H1 (cell line): ENCODE data around the gene TRDMT1.
A peak's percentile ranks its signal among the peaks of the same experiment; 100 is the strongest.

Experiments used
- BRCA1 ChIP-seq: IDR thresholded peaks from 2 replicates; pipeline ENCODE4 v1.6.1; 2012; ENCODE audit warnings: low read depth, low read length, improper control_type of control experiment
- CTCF ChIP-seq, 3 experiments: IDR thresholded peaks; 1 replicate in 2 of 3; 2 replicates in 1 of 3; pipeline versions ENCODE4 v1.5.1 to v1.6.1; 2011; ENCODE audit warnings: low read length in 3 of 3, mild to moderate bottlenecking in 3 of 3, inconsistent platforms in 2 of 3, low read depth in 1 of 3, moderate library complexity in 1 of 3; ENCODE audit not compliant: insufficient read depth in 1 of 3; ENCODE audit errors: control extremely low read depth in 1 of 3
- EZH2 ChIP-seq: fragments of 200-600 bp; sonication (generic); IDR thresholded peaks from 2 replicates; pipeline ENCODE4 v1.7.1; 2012; ENCODE audit warnings: low read depth, mild to moderate bottlenecking, moderate library complexity, low read length, inconsistent platforms; ENCODE audit not compliant: severe bottlenecking
- GABPA ChIP-seq: IDR thresholded peaks from 2 replicates; pipeline ENCODE4 v1.6.1; 2011; ENCODE audit warnings: mild to moderate bottlenecking, low read length, moderate library complexity, borderline replicate concordance; ENCODE audit not compliant: insufficient read depth
- JUND ChIP-seq: IDR thresholded peaks from 2 replicates; pipeline ENCODE4 v1.6.1; 2011; ENCODE audit warnings: mild to moderate bottlenecking, improper control_type of control experiment, low read length
- POLR2A ChIP-seq, 2 experiments: IDR thresholded peaks; 1 replicate in 1 of 2; 2 replicates in 1 of 2; pipeline ENCODE4 v1.6.1; 2011; ENCODE audit warnings: low read depth in 2 of 2, low read length in 2 of 2, mild to moderate bottlenecking in 2 of 2; ENCODE audit errors: control extremely low read depth in 1 of 2
- SIX5 ChIP-seq: IDR thresholded peaks from 2 replicates; pipeline ENCODE4 v1.6.1; 2011; ENCODE audit warnings: mild to moderate bottlenecking, low read depth, low read length
- SRF ChIP-seq: IDR thresholded peaks from 2 replicates; pipeline ENCODE4 v1.6.1; 2011; ENCODE audit warnings: mild to moderate bottlenecking, low read depth, low read length, moderate library complexity
- TF ChIP-seq, protein P1 (sequence below): IDR thresholded peaks from 2 replicates; pipeline ENCODE4 v1.6.1; 2012; ENCODE audit warnings: inconsistent platforms

- TF ChIP-seq JUND (no peak), SIX5 (no peak), CTCF (IDR thresholded peaks at IDR 0.05; ENCODE audit: control extremely low read depth in 1 of 3, insufficient read depth in 1 of 3, low read depth in 1 of 3, low read length in 3 of 3) (peak in 2 of 3 experiments; percentile 37 to 54; a peak in 2 of 4 replicates), GABPA (no peak), POLR2A (IDR thresholded peaks at IDR 0.05; ENCODE audit: control extremely low read depth in 1 of 2, low read depth in 2 of 2, low read length in 2 of 2) (no peak), BRCA1 (no peak), EZH2 (no peak), SRF (no peak)
- TF ChIP-seq, protein P1, sequence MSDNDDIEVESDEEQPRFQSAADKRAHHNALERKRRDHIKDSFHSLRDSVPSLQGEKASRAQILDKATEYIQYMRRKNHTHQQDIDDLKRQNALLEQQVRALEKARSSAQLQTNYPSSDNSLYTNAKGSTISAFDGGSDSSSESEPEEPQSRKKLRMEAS: no peak
Measured at GRCh38 chr10:17249820-17250219, 48.3 kb upstream of the TRDMT1 start.
